Cardiac muscle cell (in vitro differentiated cells and primary cell): ENCODE measurements around the gene RAB14. TPM values are rescaled to one million over a fixed set of nuclear protein-coding genes. Genes with fewer than 3 reads are reported as not detected.
A peak's percentile ranks its signal among the peaks of the same experiment; 100 is the strongest.

ENCODE experiments used
- DNase-seq, 2 donors: peaks; one replicate each; pipeline versions ENCODE4 v3.0.0 to v3.0.0-alpha.2; 2010 to 2017; ENCODE audit warnings: low read depth in 1 of 2, low spot score in 1 of 2
- H3K27ac ChIP-seq: fragments of 200-600 bp; sonication (generic); 2 replicates; pipeline ENCODE4 v1.5.1; 2016
- H3K27me3 ChIP-seq: fragments of 200-600 bp; sonication (generic); 2 replicates; pipeline ENCODE4 v1.6.0; 2016; ENCODE audit warnings: control low read depth
- H3K36me3 ChIP-seq: fragments of 200-600 bp; sonication (generic); 2 replicates; pipeline ENCODE4 v1.5.1; 2016; ENCODE audit warnings: control low read depth
- H3K4me1 ChIP-seq: fragments of 200-600 bp; sonication (generic); 2 replicates; pipeline ENCODE4 v1.8.1; 2017; ENCODE audit warnings: low read depth, mild to moderate bottlenecking, mixed run types
- H3K4me3 ChIP-seq: fragments of 200-600 bp; sonication (generic); 2 replicates; pipeline ENCODE4 v1.5.1; 2016; ENCODE audit warnings: mild to moderate bottlenecking
- H3K9me3 ChIP-seq: fragments of 200-600 bp; sonication (generic); 2 replicates; pipeline ENCODE4 v1.5.1; 2017; ENCODE audit warnings: low read depth, mild to moderate bottlenecking, control low read depth
- polyA plus RNA-seq: library from polyadenylated mRNA; unstranded; fragments of >200 nt; fragmentation: Nextera tagmentation; extraction: Ambion mirVana; gene quantifications from 2 replicates; pipeline ENCODE4 v1.2.1, GENCODE V29; 2016
- total RNA-seq: library from RNA; depleted of rRNA; stranded (reverse); fragments of >200 nt; gene quantifications from 2 replicates; pipeline ENCODE4 v1.2.3, GENCODE V29; 2016
- TF ChIP-seq, protein P1 (sequence below): IDR thresholded peaks from 2 replicates; pipeline ENCODE4 v1.5.1; 2012; ENCODE audit warnings: low read depth, mild to moderate bottlenecking, low read length

The RAB14 gene
- total and polyA plus RNA-seq, 2 experiments from 2014 or later, result 17.4 to 54.2 TPM

GRCh38 chr9:121169094-121169601 is 32.5 kb downstream of the RAB14 start:
- H3K9me3 ChIP-seq, result no peaks in the 10 kb centered on the region
- peak overlapping the region; percentile 80 for H3K27ac ChIP-seq
- H3K27me3 ChIP-seq, result no peaks in the 10 kb centered on the region
- H3K4me3 ChIP-seq, result no peak overlapping the region
- TF ChIP-seq, protein P1, sequence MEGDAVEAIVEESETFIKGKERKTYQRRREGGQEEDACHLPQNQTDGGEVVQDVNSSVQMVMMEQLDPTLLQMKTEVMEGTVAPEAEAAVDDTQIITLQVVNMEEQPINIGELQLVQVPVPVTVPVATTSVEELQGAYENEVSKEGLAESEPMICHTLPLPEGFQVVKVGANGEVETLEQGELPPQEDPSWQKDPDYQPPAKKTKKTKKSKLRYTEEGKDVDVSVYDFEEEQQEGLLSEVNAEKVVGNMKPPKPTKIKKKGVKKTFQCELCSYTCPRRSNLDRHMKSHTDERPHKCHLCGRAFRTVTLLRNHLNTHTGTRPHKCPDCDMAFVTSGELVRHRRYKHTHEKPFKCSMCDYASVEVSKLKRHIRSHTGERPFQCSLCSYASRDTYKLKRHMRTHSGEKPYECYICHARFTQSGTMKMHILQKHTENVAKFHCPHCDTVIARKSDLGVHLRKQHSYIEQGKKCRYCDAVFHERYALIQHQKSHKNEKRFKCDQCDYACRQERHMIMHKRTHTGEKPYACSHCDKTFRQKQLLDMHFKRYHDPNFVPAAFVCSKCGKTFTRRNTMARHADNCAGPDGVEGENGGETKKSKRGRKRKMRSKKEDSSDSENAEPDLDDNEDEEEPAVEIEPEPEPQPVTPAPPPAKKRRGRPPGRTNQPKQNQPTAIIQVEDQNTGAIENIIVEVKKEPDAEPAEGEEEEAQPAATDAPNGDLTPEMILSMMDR, result peak; percentile 53
- H3K4me1 ChIP-seq, result no peaks in the 10 kb centered on the region
- H3K36me3 ChIP-seq, result peaks cover 23% of the 10 kb centered on the region
- peak; percentile 20 to 40 for DNase-seq

GRCh38 chr9:121168052-121168451 is 33.6 kb downstream of the RAB14 start:
- no peaks in the 10 kb centered on the region for H3K9me3 ChIP-seq
- TF ChIP-seq, protein P1, result no peak
- H3K36me3 ChIP-seq, result peaks cover 19% of the 10 kb centered on the region
- H3K4me1 ChIP-seq, result no peaks in the 10 kb centered on the region
- H3K4me3 ChIP-seq, result no peak overlapping the region
- H3K27me3 ChIP-seq, result no peaks in the 10 kb centered on the region
- no peak overlapping the region for H3K27ac ChIP-seq
- DNase-seq, result no peak

- H3K36me3 ChIP-seq, result peaks cover 26% of the 10 kb centered on the region
- no peak for DNase-seq
Measured at GRCh38 chr9:121160025-121160424, 41.6 kb downstream of the RAB14 start.

DNA sequence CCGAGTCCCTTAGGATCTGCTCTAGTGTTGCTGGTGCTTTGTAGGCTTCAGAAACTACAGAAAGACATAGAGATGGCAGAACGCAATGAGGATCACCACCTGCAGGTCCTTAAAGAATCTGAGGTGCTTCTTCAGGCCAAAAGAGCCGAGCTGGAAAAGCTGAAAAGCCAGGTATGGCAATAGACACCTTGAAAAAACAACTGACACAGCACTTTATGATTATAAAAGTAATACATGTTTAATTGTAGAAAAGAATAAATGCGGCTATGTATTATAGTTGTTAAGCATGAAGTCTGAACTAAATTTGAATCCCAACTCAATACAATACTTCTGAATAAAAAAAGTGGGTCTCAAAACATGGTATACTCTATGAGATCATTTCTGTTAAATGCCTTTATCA is 43.7 kb downstream of the RAB14 start:
- no peak for DNase-seq
- H3K9me3 ChIP-seq, result no peaks in the 10 kb centered on the region
- no peak overlapping the region for H3K27ac ChIP-seq
- TF ChIP-seq, protein P1, result no peak
- H3K4me1 ChIP-seq, result no peaks in the 10 kb centered on the region
- H3K36me3 ChIP-seq, result peaks cover 31% of the 10 kb centered on the region
- H3K27me3 ChIP-seq, result no peaks in the 10 kb centered on the region
- H3K4me3 ChIP-seq, result no peak overlapping the region

More at GRCh38 chr9:121160025-121160424, 41.6 kb downstream of the RAB14 start:
- H3K4me3 ChIP-seq, result no peak overlapping the region
- H3K4me1 ChIP-seq, result no peaks in the 10 kb centered on the region
- H3K9me3 ChIP-seq, result no peaks in the 10 kb centered on the region
- no peak overlapping the region for H3K27ac ChIP-seq
- no peaks in the 10 kb centered on the region for H3K27me3 ChIP-seq
- TF ChIP-seq, protein P1, result no peak

DNA sequence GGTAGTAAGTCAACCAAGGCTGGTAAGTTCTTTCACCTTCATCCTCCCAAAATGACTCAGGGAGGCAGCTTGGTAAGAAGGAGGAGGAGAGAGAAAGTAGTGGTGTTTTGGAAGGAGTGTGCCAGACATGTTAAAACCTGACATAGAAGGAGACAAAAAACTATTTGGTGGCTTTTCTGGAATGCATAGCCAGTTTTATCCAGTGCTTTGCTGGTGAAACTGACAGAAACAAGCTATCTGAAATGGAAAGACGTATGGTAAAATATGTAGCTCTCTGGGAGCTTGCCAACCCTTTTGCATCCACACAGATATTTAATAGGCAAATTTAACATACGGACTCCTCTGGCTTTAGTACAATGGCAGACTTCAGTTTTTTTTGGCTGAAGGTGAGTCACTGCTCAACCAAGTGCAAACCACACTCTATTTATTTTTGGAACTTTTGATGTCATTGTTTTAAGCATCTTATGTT is 45.4 kb downstream of the RAB14 start:
- Histone ChIP-seq H3K36me3 (peaks cover 22% of the 10 kb centered on the region), H3K27me3 (no peaks in the 10 kb centered on the region), H3K27ac (no peak overlapping the region), H3K9me3 (no peaks in the 10 kb centered on the region), H3K4me3 (no peak overlapping the region), H3K4me1 (no peaks in the 10 kb centered on the region)
- peak in 1 of 2 donors; percentile 82 for DNase-seq
- TF ChIP-seq, protein P1, result no peak

DNA sequence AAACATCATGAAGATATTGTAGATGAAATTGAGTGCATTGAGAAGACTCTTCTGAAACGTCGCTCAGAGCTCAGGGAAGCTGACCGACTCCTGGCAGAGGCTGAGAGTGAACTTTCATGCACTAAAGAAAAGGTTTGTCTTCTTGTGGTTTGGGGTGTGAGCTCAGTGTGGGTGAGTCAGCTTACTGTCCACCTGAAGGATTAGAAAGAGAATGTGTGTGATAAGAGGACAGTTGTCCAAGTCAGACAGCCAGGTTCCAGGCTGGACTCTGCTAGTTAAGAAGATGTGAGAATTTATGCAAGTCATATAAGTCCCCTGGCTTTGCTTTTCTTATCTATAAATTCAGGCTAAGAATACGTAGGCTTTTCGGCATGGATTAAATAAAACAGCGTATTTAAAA is 46.9 kb downstream of the RAB14 start:
- Histone ChIP-seq H3K36me3 (peaks cover 20% of the 10 kb centered on the region), H3K4me1 (no peaks in the 10 kb centered on the region), H3K4me3 (no peak overlapping the region), H3K27me3 (no peaks in the 10 kb centered on the region), H3K9me3 (no peaks in the 10 kb centered on the region), H3K27ac (no peak overlapping the region)
- DNase-seq, result no peak
- TF ChIP-seq, protein P1, result no peak
